HG03280 (cell line): ENCODE measurements around the gene NSMF.
"Not testable (repeated sequence)": the region's sequence is repeated elsewhere in the genome, so short reads cannot be mapped to it uniquely, and the experiment has no call there.

ENCODE experiments used
- ATAC-seq: cut with Tn5 transposase; IDR thresholded peaks from one replicate; pipeline ENCODE4 v1.9.1; 2021; ENCODE audit warnings: mild to moderate bottlenecking, moderate library complexity; ENCODE audit not compliant: unreplicated experiment

Gene NSMF

DNA sequence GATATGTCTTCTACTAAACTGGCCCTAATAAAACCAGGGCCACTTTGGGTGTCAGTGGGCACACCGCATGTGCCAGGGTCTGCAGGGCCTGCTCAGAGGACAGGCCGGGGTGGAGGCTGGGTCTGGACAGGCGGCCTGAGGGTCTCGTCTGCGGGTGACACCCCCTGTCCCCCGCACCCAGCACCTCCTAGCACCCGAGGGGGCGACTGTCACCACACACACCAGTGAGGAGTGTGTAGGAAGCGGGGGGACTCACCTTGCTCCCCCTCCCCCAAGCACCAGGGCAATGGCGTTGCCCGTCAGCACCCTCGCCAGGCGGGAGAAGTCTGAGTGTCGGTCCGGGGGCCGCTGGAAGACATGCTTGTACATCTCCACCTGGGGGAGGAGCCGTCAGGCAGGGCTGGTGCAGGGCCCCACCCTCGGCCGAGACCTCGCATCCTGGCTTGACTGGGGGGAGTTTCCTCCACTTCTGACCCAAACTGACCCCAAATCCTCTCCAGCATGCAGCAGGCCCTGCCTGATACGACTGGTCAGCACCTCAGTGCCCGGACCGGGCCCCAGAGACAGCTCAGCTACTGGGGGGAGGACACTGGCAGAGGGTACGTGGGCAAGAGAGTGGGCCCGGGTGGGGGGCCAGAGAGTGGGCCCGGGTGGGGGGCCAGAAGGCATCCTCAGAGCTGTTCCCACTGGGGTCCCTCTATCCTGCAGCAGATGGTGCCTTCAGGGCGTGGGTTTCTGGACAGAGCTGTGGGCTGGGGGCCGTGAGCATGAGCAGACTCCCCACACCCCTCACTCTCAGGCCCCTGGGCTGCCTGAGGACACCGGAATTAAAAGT lies 18.9 kb upstream of the NSMF start:
- no peak for ATAC-seq

DNA sequence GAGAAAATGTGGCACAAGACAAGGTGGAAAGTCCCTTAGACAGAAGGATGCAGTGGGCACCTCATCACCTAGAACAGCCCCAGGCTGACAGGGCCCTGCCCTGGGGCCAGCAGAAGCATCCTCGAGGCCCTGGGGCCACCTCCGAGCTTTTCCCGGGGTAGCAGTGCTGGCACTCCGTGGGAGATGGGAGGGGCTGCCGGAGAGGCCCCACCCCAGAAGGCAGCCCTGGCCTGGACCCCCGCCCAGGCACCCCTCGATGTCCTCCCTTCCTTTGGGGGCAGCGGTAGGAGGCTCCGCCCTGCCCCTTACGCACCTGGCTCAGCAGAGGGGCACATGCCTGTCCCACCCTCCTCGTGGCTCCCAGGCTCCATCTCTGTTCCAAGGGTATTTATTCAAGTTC lies 17.7 kb upstream of the NSMF start:
- no peak for ATAC-seq

DNA sequence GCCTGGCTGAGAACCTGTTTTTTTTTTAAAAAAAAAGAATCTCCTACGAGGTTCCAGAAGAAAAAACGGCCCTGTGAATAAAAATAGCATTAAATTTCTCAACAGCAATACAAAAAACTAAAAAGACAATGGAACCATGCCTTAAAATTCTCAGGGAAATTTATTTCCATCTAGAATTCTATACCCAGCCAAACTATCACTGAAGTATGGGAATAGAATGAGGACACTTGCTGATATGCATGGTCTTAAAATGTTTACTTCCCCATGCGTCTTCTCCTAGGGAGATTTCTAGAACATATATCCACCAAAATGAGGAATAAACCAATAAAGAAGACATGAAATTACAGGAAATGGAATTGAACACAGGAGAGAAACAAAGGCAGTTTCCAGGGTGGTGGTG lies 16.5 kb upstream of the NSMF start:
- no peak for ATAC-seq

DNA sequence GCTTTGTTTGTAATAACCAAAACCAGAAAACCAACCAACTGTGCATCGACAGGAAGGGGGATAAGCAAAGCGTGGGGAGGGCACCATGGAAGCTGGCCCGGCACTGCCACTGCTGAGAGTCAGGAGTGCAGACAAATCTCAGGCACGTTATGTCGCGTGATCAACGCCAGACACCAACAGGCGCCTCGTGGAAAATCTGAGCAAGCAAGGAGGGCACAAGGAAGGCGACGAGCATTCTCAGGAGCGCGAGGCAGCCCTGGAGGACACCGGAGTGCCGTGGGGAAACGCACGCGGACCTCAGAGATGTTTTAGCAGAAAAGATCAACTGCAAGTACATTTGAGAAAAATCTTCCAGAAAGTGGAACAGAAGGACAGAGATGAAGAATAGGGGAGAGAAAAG lies 15.1 kb upstream of the NSMF start:
- ATAC-seq: no peak

DNA sequence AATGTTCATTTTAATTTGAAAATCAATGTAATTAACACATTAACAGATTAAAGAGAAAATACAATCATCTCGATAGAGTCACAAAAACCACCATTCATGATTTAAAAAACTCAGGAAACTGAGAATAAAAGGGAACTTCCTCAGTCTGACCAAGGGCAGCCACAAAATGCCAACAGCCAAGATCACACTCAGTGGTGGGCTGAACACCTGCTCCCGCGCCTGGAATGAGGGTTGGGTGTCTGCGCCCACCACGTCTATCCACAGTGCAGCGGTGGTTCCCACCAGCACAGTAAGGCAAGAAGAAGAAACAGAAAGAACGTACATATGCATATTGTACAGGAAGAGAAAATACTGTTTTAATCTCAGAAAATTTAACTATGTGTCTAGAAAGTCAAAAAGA lies 11.7 kb upstream of the NSMF start:
- ATAC-seq: no peak

DNA sequence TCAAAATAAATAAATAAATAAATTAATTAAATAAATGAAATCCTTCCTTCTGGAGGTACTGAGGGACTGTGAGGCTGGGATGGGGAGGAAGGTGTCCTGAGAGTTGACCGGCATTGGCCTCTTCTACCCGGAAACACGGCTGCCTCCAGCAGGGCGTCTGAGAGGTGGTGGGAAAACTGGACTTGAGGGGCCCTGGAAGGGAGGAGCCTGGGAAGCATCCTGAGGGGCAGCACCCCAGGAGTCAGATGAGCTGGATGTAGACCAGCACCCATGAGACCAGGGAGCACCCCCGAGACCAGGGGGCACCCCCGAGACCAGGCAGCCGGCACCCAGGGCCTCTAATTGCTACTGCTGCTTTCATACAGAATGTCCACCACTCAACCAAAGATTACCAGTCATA lies 8.8 kb upstream of the NSMF start:
- ATAC-seq: no peak

DNA sequence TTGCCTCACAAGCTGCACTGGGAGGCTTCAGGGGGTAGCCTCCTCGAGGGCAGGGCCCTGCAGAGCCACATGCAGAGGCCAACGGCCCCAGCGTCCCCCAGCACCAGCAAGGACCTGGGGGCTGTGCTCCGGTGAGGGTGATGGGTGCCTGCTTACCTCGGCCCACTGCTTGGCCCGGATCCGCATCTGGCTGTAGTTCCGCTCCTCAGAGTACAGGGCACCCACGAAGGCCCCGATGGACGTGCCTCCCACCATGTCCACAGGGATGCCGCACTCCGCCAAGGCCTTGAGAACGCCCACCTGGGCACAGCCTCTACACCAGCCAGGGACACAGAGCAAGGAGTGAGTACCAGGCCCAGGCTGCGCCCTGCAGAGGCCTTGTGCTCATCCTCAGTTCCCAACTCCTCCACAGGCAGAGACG lies 8.0 kb upstream of the NSMF start:
- no peak for ATAC-seq

DNA sequence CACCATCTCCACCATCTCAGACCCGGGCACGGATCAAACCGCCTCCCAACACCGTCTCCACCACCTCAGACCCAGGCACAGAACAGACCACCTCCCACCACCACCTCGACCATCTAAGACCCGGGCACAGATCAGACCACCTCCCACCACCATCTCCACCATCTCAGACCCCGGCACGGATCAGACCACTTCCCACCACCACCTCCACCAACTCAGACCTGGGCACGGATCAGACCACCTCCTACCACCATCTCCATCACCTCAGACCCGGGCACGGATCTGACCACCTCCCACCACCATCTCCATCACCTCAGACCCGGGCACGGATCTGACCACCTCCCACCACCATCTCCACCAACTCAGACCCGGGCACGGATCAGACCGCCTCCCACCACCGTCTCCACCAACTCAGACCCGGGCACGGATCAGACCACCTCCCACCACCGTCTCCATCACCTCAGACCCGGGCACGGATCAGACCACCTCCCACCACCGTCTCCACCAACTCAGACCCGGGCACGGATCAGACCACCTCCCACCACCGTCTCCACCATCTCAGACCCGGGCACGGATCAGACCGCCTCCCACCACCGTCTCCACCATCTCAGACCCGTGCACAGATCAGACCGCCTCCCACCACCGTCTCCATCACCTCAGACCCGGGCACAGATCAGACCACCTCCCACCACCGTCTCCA lies 7.4 kb upstream of the NSMF start:
- ATAC-seq: not testable (repeated sequence)

DNA sequence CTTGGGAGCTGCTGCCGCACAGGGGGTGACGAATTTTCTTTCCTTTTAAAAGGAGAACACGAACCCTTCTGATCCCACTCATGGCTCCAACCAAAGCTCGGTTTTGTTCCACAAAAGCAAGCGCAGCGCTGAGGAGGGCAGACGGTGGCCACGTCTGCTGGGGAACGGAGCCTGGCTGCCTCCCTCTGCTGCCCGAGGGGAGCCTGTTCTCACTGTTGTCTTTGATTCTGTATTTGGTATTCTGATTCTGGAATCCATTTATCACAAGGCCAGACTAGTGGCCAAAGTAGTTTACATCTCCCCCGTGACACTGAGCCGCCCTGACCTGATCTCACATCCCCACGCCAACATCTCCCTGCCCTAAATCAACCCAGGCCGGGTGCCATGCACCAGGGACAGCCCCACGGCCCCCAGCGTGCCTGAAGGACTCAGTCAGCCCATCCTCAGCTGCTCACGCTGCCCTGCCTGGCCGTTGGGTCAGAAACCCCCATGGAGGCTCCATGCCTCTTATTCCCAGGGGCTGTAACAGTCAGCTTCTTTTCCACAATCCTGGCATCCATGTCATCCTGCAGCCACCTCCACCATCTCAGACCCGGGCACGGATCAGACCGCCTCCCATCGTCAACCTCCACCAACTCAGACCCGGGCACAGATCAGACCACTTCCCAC lies 6.7 kb upstream of the NSMF start:
- no peak for ATAC-seq

DNA sequence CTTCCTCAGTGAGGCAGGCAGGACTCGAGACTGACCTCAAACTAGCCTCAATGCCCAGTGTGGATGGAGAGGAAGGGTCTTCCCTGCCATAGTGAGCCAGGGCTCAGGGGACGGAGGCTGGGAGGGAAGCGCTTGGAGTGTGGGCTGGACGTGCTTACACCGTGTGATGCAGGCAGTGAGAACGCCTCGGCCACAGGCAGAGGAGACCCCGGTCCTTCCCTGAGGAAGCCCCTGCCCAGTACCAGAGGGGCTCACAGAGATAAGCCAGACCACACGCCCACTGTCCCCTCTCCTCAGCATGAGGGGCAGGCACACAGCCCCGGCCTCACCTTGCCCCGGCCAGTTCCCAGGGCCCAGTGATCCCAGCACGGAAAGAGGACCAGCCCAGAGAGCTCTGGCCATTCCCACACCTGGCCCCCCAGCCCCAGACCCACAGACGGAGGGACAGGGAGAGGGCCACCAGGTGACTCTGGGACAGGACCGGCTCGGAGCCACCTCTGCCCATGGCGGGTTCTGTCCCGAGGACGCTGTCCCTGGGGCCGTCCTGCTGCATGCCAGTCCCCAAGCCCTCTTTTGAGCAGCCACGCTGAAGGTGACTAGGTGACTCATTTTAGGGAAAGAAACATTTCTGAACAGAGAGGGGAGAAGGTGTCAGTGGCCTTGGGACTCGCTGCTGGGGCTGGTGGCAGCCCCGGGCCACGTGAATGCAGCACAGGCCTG lies 6.0 kb upstream of the NSMF start:
- no peak for ATAC-seq

DNA sequence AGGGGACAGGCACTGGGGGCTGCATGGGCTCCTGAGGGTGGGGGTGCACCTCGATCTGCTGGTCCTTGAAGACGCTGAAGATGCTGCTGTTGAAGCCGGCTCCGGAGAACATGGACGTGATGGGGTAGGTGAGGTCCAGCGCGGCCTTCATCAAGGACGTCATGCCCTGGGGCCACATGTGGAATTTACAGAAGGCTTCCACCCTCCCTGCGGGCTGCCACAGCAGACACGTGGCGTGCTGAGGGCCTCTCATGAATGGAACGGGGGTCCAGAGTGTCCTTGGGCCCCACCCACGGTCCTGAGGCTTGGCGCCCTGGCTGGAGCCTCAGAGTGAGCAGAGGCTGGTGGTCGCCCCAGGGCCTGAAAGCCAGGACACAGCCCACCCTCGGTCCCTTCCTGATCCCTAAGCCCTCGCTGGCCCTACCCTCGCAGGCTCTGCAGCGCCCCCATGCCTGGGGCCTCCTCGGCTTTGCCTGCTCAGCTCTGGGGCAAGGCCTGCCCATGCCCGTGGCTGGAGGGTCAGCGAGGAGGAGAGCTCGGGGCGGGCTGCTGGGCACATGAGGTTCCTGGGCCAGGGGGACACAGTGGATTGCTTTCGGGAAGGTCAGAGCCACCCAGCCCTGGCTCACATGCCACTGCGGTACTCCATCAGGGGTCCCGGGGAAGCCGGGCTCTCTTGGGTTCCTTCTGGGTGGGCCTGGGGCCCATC lies 5.3 kb upstream of the NSMF start:
- no peak for ATAC-seq

DNA sequence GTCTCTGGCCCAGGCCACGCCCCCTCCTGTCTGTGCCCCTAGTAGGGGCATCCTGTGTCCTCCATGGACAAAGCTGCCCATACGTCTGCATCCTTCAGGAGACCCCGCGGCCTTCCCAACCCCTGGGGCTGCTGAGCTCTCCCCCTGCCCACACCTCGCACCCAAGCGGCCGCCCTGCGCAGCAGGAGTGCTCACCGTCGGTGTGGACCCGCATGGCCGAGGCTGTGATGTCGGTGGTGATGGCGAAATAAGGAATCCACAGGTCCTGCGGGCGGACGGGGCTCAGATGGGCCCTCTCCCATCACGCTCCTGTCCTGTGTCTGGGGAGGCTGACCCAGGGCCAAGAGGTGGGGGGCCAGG lies 4.8 kb upstream of the NSMF start:
- no peak for ATAC-seq

DNA sequence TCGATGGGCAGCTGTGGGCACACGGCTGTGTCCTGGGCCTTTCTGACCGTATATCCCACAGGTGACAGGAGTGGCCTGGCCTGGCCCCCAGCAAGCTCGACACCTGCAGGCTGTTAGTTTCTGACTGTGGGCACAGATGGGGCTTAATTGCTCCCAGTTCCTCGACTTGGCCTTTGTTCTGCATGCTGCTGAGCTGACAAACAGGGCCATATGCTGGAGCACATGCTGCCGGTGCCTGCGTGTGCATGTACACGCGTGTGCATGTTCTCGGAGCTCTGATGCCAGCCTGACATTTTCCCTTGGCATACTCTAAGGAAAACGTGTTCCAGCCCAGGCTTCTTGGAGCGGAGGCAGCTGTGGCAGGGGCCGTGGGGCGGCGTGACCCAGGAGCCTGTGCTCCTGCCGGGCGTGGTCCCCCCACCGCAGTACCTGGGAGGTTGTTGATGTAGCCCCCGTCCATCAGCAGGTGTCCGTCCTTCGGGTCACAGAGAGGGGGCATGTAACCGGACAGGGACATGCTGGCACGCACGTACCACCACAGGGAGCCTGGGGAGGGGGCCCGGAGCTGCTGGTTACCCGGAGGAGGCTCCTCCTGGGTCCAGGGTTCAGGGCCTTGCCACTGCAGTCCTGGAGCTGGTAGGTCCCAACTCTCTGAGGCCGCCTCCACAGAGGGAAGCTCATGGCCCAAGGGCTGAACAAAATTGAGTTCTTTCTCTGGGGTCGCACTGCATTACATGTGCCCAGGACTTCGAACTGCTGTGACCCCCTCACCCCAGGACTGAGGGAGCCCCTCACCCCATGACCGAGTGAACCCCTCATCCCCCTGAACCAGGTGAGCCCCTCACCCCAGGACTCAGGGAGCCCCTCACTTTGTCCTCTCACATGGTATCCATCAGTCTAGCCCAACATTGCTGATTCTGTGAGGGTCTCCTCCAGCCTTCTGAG lies 4.1 kb upstream of the NSMF start:
- ATAC-seq: no peak

DNA sequence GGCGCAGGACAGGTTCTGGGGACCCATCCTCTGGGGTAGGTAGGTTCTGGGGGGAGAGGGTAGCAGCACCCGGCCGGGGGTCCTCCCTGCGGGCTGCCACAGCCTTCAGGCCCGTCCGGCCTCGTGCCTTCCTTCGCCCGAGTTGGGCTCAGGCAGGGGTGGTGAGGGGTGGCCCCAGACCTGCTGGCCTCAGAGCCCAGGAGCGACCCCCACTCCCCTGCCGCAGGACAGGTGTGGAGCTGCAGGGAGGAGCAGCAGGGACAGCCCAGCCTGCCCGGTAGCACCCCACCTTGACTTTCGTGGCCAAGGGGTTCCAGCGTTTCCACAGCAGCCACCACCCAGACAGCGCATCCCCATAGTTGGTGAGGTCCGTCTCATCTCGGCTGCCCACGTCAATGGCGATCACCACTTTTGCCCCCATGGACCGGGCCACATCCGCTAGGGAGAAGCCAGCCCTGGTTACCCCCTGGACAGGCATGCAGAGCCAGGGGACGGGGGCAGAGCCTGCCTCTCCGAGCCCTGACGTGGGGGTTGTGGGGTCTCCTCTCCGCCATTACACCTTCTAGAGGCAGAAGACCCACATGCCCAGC lies 3.4 kb upstream of the NSMF start:
- ATAC-seq: no peak

DNA sequence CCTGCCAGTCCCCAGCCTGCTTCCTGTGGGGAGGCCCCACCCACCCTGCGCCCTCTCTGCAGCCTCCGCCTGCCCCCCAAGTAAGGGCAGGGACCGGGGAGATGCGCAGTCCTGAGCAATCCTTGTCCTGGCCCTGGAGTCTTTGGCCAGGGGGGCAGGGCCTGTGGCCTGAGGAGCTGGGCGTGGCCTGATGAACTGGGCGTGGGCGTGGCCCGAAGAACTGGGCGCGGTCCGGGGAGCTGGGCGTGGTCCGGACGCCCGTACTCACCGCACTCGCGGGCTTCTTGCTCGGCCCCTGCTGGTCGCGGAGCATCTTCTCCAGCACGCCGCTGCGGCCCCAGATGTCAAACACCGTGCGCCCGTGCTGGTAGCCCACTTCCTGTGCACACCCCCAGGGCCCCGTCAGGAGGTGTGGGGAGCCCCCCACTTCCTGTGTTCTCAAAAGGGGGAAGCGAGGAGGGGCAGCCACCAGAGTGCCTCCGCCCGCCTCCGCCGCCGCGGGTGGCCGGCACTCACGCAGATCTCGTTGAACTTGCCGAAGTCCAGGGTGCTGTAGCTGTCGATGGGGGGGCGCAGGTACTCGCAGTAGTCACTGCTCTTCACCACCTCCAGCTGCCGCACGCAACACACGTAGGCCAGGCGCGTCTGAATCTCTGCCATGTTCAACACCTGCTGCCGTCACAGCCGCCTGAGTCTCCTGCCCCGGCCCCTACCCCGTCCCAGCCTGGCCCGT lies 2.7 kb upstream of the NSMF start:
- peak; percentile 47 for ATAC-seq

DNA sequence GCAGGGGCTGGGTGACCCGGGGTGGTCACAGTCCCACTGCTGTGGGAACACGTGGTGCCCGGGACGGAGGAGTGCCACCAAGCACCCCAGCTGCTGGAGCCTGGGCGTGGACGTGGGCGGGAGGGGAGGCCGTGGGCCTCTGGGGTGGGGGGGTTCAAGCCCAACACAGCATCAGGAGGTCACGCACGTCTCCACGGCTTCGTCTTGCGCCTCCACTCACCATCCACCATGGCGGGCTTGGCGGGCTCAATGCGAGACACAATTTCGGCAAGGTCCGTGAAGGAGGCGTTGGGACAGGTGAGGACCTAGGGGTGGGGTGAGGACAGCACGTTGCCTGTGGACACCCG lies 2.2 kb upstream of the NSMF start:
- no peak for ATAC-seq

DNA sequence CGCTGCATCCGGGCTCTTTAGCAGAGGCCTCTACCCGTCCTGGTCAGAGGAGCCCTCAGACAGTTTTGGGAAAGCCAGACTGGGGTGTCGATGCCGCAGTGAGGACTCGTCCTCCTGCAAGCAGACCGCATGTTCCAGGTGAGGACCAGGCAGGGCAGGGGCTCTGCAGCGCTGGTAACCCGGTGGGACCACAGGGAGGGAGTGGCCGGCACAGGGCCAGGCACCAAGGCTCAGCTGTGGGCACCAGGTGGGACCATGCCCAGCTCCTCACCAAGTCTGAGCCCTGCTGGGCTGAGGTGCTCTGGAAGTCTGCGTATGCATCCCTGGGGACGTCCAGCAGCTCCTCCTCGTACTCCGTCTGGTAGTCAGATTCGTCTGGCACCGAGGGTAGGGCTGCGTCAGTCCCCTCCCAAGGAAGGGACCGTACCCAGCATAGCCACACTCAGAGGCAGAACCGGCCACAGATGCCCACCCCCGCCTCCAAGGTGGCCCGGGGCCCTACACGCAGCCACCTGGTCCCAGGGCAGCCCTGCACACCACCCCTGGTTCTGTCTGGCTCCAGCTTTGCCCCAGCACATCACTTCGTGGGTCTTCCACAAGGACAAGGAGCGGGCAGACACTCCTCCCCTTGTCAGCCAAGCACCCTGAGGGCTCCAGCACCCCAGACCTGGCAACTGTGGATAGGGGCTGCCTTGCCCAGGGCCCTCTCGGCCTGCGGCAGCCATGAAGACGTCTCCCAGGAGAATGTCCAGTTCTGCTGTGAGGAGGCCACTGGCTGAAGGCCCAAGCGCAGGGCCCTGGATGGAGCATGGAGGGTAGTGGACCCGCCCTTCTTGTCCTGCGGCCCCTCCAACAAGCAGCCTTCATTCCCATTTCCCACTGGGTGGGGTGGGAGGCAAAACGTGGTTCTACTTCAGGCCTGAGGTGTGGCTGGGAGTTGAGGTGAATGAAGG lies 1.5 kb upstream of the NSMF start:
- no peak for ATAC-seq
